GM21423 (cell line): ENCODE results near the gene DHX9.
A peak's percentile ranks its signal among the peaks of the same experiment; 100 is the strongest.

Experiments used
- ATAC-seq: cut with Tn5 transposase; IDR thresholded peaks from one replicate; pipeline ENCODE4 v1.9.1; 2021; ENCODE audit warnings: mild to moderate bottlenecking, moderate library complexity; ENCODE audit not compliant: unreplicated experiment

DHX9 gene

GRCh38 chr1:182839209-182840066 is at the start of gene DHX9:
Gene DHX9, plus strand, starts transcription at chr1:182839347. Its CDS starts 3,220 bp downstream, at chr1:182842567.
- peak; percentile 81 for ATAC-seq

DNA sequence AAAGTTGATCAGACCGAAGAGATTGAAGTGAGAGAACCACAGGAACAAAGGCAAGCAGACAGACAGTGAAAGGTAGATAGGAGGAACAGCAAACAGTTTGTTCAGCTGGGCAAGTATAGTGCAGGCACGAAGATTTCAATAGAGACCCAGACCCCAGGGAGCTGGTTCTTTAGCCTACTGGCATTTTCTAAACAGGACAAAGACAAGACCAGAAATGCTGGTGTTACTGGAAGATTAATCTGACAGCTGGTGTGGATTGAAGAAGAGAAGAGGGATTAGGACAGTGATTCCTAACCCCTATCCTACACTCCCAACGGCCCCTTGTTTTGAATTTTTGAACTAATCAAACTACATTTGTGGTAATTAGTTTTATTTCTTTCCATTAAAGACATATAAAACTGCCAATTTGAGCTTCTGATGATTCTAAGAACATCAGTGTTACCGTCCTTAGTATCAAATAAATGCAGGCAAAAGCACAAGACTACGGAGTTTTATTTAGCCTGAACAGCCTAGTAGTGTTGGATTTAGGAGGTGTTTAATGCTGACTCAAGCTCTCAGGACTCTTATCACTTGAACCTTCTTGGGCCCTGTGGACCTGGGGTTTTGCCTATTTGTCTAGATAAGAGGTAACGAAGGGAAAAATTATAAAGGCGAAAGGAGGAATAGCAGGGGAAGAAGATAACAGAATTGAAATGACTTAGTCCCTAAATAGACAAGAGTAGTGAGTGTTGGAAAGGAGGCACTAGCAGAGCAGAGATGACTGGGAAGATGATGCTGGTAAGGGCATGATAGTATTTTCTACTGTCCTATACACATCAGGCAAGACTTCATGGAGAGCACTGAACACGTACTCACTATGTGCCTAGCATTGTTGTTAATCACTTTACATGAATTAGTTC is 47.6 kb upstream of the DHX9 start:
- ATAC-seq, result no peak

- no peak for ATAC-seq
Observed at GRCh38 chr1:182794091-182794490, 45.1 kb upstream of the DHX9 start.

- no peak for ATAC-seq
Observed at GRCh38 chr1:182794676-182795201, 44.4 kb upstream of the DHX9 start.

DNA sequence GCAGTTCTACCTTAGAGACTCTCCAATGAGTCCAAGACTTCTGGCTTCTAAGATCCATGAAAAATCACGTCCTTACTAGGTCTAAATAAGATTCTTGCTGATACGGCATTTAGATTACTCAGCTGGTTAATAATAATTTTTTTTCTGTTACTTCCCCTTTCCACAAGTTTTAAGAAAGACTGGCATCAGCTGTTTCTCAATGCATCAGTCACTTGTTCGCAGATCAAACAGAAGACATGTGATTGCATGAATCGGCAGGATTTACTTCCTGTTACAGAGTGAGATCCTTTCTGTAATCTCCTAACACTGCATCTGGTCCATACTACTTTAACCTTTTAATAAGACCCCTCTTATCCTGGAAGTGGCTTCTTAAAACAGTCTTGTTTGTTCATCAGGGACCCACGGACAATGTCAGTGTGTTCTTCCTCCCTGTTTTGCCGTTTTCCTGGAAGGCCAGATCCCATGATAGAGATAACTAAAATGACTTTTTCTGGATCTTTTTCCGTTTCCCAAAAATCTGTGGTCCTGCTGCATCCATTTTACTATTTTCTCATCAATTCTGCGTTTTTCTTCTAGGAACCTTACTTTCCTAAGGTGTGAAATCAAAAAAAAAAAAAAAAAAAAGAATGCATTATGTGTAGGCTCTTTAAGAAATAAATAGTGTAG is 43.5 kb upstream of the DHX9 start:
- no peak for ATAC-seq

DNA sequence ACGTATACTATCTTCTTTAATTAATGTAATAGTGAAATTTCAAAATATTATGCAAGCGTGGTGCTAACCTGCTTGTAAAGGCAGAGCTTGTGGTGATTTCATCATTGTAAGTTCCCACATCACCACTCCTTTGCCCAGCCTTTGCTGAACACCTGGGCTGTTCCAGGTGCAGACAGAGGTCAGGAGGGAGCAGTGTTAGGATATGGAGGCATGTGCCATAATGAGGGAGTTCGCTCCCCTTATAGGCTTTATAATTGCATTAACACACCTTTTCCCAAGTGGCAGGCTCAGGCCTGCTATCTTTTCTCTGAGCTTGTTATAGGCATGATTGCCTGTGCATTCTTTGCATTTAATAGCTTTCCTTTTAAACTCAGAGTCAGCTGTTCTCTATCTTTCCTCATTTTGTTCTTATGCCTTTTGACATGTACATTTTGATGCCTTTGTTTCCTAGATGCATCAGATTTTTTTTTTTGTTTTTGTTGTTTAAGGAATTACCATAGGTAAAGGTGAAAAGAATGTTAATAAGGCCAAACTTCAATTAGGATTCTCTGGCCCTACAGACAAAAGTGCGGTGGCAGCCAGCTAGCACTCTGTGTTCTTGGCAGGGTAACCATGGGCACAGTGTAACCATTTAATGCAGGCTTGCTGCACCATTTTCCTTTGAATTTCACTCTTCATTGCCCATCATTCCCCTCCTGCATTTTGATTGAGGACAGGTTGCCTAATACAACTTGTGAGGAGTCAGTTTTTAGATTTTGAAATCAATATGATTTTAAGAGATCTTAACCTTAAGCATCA is 36.9 kb upstream of the DHX9 start:
- ATAC-seq, result no peak

- ATAC-seq, result no peak
Observed at GRCh38 chr1:182803846-182804245, 35.3 kb upstream of the DHX9 start.

DNA sequence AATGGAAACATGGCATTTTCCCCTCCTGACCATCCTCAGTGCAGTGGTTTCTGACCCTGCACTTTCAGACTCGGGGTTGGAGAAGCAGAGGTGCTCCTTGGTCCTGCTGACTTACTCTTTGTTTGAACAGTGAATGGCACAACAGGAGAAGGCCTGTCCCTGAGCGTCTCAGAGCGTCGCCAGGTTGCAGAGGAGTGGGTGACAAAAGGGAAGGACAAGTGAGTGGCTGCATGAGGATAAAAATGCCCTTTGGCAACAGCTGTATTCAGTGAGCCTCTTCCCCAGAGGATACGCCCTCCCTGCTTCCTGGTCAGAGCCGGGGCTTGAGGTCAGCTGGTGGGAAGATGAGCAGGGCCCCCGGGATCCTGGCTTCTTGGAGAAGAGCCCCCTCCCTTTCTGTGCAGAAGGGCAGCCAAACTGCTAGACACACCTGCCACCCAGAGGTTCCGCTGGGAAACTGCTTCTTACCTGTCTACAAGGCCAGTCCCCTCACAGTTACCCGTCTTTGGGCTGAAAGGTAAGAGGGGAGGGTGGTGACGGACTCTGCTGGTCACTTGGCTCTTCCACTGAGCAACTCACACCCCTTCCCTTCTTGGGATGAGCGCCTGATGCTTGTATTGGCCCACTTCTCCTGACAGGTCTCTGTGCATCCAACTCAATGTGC is 33.0 kb upstream of the DHX9 start:
- ATAC-seq, result no peak

GRCh38 chr1:182807907-182808306 is 31.2 kb upstream of the DHX9 start:
- ATAC-seq, result no peak

GRCh38 chr1:182809414-182809957 is 29.7 kb upstream of the DHX9 start:
- ATAC-seq, result no peak

DNA sequence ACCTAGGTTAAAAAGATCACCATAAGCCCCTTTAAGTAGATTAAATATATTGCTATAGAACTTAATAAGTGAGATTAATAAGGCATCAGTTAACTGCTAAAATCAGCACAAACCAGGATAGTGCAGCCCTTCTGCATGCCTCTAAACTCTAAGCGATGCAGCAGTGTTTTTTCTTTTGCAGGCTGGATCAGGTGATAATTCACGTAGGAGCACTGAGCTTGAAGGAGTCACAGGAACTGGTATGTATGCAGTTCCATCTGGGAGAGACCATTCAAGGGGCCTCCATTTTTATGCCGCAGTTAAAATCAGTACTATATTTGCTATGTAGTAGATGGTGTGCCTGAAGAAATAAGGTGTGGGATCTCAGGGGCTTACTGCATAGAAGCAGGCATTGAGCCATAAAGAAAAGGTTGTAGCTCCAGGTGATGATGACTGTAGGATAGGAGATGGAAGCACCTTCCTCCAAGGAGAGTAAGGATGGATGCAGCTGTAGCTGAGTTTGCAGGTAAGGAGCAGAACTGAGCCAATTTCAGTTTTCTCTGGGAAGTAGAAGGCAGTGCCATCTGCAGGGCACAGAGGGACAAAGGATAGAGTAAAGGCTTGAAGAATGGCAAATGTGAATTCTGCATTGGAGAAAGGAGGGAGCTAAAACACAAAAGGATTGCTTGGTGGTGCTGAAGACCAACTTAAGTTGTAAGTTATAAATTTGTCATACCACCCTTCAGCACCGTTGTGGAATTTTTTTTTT is 27.0 kb upstream of the DHX9 start:
- ATAC-seq, result no peak

GRCh38 chr1:182816863-182817262 is 22.3 kb upstream of the DHX9 start:
- ATAC-seq, result no peak

DNA sequence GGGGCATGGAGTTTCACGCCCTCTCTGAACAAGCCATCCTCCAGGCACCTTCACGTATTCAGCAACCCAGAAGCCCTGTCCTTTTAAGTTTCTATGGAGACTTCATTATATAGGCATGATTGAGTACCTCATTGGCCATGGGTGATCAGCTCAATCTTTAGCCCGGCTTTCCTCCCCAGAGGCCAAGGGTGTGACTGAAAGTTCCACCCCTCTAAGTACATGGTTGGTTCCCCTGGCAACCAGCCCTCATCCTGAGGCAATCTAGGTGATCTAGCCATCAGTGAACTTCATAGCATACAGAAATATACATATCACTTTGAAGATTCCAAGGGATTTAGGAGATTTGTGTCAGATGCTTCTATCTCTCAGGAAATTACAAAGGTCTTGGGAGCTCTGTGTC is 21.3 kb upstream of the DHX9 start:
- no peak for ATAC-seq

- no peak for ATAC-seq
Observed at GRCh38 chr1:182823220-182823619, 15.9 kb upstream of the DHX9 start.

DNA sequence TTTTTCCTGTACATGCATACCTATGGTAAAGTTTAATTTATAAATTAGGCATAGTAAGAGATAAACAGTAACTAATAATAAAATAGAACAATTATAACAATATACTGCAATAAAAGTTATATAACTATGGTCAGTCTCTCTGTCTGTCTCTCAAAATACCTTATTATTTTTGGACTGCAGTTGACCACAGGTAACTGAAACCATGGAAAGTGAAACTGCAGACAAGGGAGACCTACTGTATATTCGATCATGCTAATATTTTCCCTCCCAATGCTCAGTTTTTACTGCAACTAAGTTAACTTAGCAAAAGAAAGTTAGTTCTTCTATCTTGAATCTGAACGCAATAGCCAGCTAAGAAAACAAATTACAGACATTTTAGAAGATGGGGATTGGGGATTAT is 12.3 kb upstream of the DHX9 start:
- no peak for ATAC-seq

- ATAC-seq, result no peak
Observed at GRCh38 chr1:182829285-182829932, 9.7 kb upstream of the DHX9 start.

GRCh38 chr1:182833271-182833670 is 5.9 kb upstream of the DHX9 start:
- no peak for ATAC-seq

DNA sequence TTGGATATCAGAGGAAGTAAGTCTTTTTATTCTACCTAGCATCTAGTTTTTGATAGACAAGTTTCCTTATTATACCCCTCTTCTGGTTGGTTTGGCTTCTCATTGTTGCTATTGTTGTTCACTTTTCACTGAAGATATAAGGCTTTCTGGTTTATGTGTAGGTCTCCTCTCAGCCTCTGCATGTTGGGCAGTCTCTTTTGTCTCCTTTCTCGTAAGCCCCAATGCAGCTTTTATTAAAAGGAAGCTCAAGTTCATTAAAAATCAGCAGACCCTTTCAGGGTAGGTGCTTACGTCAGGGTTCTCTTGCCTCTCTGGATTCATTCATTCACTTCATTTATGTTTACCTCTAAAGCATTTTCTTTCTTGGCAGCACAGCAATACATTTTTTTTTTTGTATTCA is 4.8 kb upstream of the DHX9 start:
- ATAC-seq, result no peak
